Ovary (tissue), 3 donors: Measurements from ENCODE around the gene CDC42EP5.
"Not testable (repeated sequence)": the region's sequence is repeated elsewhere in the genome, so short reads cannot be mapped to it uniquely, and the experiment has no call there.

ENCODE experiments used
- CTCF ChIP-seq, 3 donors: fragments of 450-650 bp in 2 of 3; fragments of 200-600 bp in 1 of 3; IDR thresholded peaks; one replicate each; pipeline versions ENCODE4 v1.5.1 to v1.8.0; 2016 to 2022; ENCODE audit warnings: antibody characterized with exemption in 3 of 3, mild to moderate bottlenecking in 1 of 3
- POLR2A ChIP-seq: fragments of 450-650 bp; IDR thresholded peaks from one replicate; pipeline ENCODE4 v1.6.1; 2017; ENCODE audit warnings: antibody characterized with exemption, mild to moderate bottlenecking, moderate library complexity
- donor health status: DM: no; HTN: no; CAD: no.

DNA sequence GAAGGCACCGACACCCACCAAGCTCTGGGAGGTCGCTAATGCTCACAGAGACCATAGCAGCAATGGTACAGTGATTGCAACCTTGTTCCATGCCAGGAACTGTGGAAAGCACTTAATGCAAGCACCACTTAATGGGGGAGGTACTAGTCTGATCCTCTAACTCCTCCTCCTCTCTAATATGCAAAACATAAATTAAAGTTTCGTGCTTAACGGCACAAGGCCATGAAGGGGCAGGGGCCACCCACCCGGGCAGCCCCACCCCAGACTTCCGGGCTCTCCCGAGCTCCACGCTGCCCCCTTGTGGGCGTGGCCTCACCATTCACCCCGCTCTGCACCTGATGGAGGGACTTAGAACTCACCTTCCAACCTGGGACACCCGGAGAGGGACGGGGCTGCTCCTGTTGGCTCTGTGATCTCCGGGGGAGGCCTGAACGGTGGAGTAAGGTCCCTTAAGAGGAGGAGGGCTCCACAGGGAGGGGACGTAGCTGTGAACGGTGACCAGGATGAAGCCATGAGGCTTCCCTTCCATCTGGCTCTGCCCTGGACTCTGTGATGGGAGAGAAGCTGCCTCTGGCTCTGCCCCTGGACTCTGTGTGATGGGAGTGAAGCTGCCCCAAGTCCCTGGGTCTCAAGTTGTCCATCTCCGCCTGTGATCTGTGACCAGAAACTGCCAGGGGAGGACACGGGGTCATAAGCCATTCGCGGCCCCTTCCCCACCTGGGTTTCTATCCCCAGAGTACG lies 36.3 kb upstream of the CDC42EP5 start:
- TF ChIP-seq CTCF (IDR thresholded peaks at IDR 0.05); POLR2A: not testable (repeated sequence)
